Putamen (tissue), 1 donor: Measurements from ENCODE around the gene IPO4.
"Not testable (repeated sequence)": the region's sequence is repeated elsewhere in the genome, so short reads cannot be mapped to it uniquely, and the experiment has no call there.

Experiments used
- DNase-seq: peaks from one replicate; pipeline ENCODE4 v3.0.0-alpha.2; 2016; ENCODE audit warnings: low spot score

IPO4 gene

GRCh38 chr14:24215495-24216344 lies 27.1 kb upstream of the IPO4 start, which contains the start of gene MDP1:
TSS of gene MDP1 (minus strand) at chr14:24216066. CDS start at chr14:24215955, 111 bp downstream.
- peak; percentile 90 for DNase-seq

GRCh38 chr14:24213866-24214662 lies 25.4 kb upstream of the IPO4 start:
- DNase-seq, result no peak

- peak; percentile 92 for DNase-seq
These were observed 24.6 kb upstream of the IPO4 start, which contains the start of gene CHMP4A for GRCh38 chr14:24212924-24213865. TSS of gene CHMP4A (minus strand) at chr14:24213488. CDS start at chr14:24213439, 49 bp downstream.

GRCh38 chr14:24211311-24211710 lies 22.7 kb upstream of the IPO4 start:
- DNase-seq, result no peak

GRCh38 chr14:24207625-24208024 lies 19.0 kb upstream of the IPO4 start:
- no peak for DNase-seq

- no peak for DNase-seq
These were observed 18.5 kb upstream of the IPO4 start for GRCh38 chr14:24207104-24207551.

- no peak for DNase-seq
These were observed 17.9 kb upstream of the IPO4 start for GRCh38 chr14:24206260-24207103.

GRCh38 chr14:24204163-24205146 lies 15.8 kb upstream of the IPO4 start:
- no peak for DNase-seq

GRCh38 chr14:24203249-24203886 lies 14.8 kb upstream of the IPO4 start:
- DNase-seq, result not testable (repeated sequence)

- not testable (repeated sequence) for DNase-seq
These were observed 13.9 kb upstream of the IPO4 start for GRCh38 chr14:24202538-24202937.

GRCh38 chr14:24198814-24199524 lies 10.4 kb upstream of the IPO4 start:
- DNase-seq, result no peak

- DNase-seq, result no peak
These were observed 8.4 kb upstream of the IPO4 start for GRCh38 chr14:24197056-24197450.

- no peak for DNase-seq
These were observed 7.7 kb upstream of the IPO4 start for GRCh38 chr14:24196071-24197055.

- peak; percentile 74 for DNase-seq
These were observed 6.8 kb upstream of the IPO4 start, which contains the start of gene TM9SF1 for GRCh38 chr14:24195186-24196070. TSS of gene TM9SF1 (minus strand) at chr14:24195441. CDS start at chr14:24195019, 422 bp downstream.

- no peak for DNase-seq
These were observed 6.2 kb upstream of the IPO4 start for GRCh38 chr14:24194873-24195185.
